Thymus (tissue), 11 donors: ENCODE results near the gene SERPINA4. TPM values are rescaled to one million over a fixed set of nuclear protein-coding genes. Genes with fewer than 3 reads are reported as not detected.
"Not testable (repeated sequence)": the region's sequence is repeated elsewhere in the genome, so short reads cannot be mapped to it uniquely, and the experiment has no call there.

Source experiments
- DNase-seq, 9 donors: peaks; one replicate each; pipeline ENCODE4 v3.0.0-alpha.2; 2013; ENCODE audit warnings: low spot score in 9 of 9, low read depth in 6 of 9, missing footprints in 1 of 9
- H3K27ac ChIP-seq, 2 donors: one replicate each; pipeline ENCODE4 v1.5.1; 2013; ENCODE audit warnings: control low read depth in 1 of 2, low read depth in 1 of 2, low read length in 1 of 2, mild to moderate bottlenecking in 1 of 2, moderate library complexity in 1 of 2
- H3K27me3 ChIP-seq, 2 donors: one replicate each; pipeline ENCODE4 v1.5.1; 2013; ENCODE audit warnings: low read length in 1 of 2; ENCODE audit not compliant: control insufficient read depth in 2 of 2, insufficient read depth in 1 of 2
- H3K36me3 ChIP-seq, 2 donors: one replicate each; pipeline ENCODE4 v1.5.1; 2013; ENCODE audit warnings: low read length in 1 of 2, mild to moderate bottlenecking in 1 of 2, moderate library complexity in 1 of 2; ENCODE audit not compliant: control insufficient read depth in 2 of 2, insufficient read depth in 2 of 2
- H3K4me1 ChIP-seq, 2 donors: one replicate each; pipeline ENCODE4 v1.5.1; 2013; ENCODE audit warnings: low read length in 2 of 2; ENCODE audit not compliant: control insufficient read depth in 2 of 2, insufficient read depth in 2 of 2
- H3K4me3 ChIP-seq, 2 donors: one replicate each; pipeline ENCODE4 v1.5.1; 2013; ENCODE audit warnings: low read length in 2 of 2, control low read depth in 1 of 2, mild to moderate bottlenecking in 1 of 2
- H3K9me3 ChIP-seq, 2 donors: one replicate each; pipeline ENCODE4 v1.5.1; 2013; ENCODE audit warnings: low read length in 1 of 2, mild to moderate bottlenecking in 1 of 2; ENCODE audit not compliant: control insufficient read depth in 2 of 2, insufficient read depth in 1 of 2
- WGBS: extraction: QIAGEN DNeasy Blood & Tissue Kit; methylation state at CpG from one replicate; pipeline ENCODE4 v1.1.7; 2013; 5-methylcytosine and 5-hydroxymethylcytosine counted together
- polyA plus RNA-seq: library from polyadenylated mRNA; stranded (reverse); fragments of 200-250 nt; gene quantifications from one replicate; pipeline ENCODE4 v1.2.3, GENCODE V29; 2013
- total RNA-seq: library from RNA; stranded (reverse); fragments of 120-200 nt; gene quantifications from one replicate; pipeline ENCODE4 v1.2.4, GENCODE V29; 2013
- donor health status: healthy.

SERPINA4 gene
- total and polyA plus RNA-seq, 2 donors = 0.41 to 0.52 TPM

DNA sequence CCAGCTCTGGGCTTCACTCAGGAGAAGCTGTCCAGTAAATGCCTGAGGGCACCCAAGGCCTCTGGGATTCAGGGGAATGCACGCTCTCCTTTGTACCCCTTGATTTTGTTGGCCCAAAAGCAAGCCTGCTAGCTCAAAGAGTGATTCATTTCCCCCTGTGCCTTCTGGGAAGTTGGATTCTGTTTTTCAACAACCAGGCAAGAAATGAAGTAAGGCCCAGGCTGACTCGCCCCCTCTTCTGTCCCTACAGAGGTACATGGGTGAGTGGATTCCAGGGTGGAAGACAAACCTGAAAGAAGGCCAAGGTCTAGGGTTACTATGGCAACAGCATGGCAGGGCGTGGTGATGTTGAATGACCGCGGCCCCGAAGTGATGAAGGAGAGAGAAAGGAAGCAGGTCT lies 10.7 kb downstream of the SERPINA4 start:
- Histone ChIP-seq H3K4me1 (no peaks in the 10 kb centered on the region), H3K9me3 (no peaks in the 10 kb centered on the region), H3K36me3 (no peaks in the 10 kb centered on the region), H3K27me3 (no peaks in the 10 kb centered on the region), H3K4me3 (no peak overlapping the region), H3K27ac (no peak overlapping the region)
- 94% methylated on average over 6 of the region's 6 CpGs for whole genome bisulfite sequencing
- DNase-seq = no peak

DNA sequence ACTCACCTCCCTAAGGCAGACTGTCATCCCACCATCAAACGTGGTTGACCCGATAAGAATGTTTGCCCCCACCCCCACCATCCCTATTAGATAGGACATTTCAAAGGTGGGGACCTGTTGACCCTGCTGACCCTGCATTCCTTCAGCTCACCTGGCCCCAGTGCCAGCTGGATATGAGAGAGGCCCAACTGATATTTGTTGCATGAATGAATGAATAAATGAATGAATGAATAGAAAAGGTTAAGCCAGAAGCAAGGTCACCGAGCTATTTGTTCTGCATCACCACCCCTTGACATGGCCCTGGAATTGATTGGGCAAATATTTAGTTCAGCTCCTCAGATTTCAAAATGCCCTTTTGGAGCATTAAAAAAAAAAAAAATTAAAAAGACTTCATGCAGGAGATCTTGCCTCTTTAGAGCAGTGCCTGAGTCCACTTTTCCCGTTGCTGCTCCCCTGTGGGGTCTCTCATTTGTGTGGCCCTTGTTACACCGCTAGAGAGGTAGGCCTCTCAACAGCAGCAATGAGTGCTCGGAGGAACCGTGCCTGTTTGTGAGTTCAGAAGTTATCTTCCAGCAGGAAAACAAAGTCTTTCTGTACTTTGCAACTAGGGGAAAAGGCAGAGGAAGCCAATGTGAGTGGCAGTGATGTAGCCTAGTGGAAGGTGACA lies 11.5 kb downstream of the SERPINA4 start:
- 86% methylated on average over 7 of the region's 7 CpGs for WGBS
- no peak for DNase-seq
- H3K27ac ChIP-seq = no peak overlapping the region
- H3K27me3 ChIP-seq = no peaks in the 10 kb centered on the region
- H3K36me3 ChIP-seq = no peaks in the 10 kb centered on the region
- H3K9me3 ChIP-seq = no peaks in the 10 kb centered on the region
- H3K4me3 ChIP-seq = no peak overlapping the region
- H3K4me1 ChIP-seq = no peaks in the 10 kb centered on the region

DNA sequence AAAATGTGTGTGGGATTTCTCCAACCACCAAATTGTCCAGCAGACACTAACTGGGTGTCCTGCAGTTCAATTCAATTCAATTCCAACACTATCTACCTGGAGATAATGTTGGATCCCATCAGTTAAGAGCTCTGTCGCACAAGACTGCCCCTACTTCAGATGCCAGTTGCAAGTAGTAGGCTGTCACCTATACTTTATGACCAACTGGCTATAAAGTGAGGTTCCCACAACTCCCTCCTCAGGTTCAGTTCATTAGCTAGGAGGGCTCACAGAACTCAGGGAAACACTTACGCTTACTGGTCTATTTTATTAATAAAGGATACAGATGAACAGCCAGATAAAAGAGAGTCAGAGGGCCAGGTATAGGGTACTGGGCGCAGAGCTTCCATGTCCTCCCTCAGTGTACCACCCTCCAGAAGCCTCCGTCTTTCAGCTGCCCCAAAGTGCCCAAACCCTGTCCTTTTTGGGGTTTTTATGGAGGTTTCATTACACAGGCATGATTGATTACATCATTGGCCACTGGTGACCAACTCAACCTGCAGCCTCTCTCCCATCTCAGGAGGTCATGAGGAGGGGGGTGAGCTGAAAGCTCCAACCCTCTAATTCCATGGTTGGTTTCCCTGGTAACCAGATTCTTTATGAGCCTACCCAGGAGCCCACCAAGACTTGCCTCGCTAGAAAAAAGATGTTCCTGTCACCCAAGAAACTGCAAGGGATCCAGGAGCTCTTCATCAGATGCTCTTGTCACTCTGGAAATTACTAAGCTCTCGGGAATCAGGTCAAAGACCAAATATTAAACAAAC lies 12.4 kb downstream of the SERPINA4 start:
- Histone ChIP-seq H3K27me3 (no peaks in the 10 kb centered on the region), H3K36me3 (no peaks in the 10 kb centered on the region), H3K4me1 (no peaks in the 10 kb centered on the region), H3K4me3 (no peak overlapping the region), H3K9me3 (no peaks in the 10 kb centered on the region), H3K27ac (no peak overlapping the region)
- no peak for DNase-seq
- 89% methylated on average over 6 of the region's 6 CpGs for WGBS

DNA sequence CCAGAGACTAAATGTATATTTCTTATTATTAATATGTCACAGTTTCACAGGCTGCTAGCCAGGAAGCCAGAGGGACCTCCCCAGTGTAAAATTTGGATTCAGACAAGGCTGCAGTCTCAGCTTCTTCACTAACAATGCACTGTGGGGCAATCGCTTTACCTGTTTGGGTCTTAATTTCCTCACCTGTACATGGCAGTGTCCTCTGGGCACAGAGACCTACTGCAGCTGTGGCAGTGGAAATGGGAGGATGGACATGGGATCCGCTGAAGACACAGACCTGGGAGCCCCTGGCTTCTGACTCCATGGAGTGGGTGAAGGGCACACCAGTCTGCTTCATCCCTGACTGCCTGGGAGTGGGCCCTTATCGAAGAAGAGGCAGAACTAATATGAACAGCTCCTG lies 13.1 kb downstream of the SERPINA4 start:
- H3K27ac ChIP-seq = no peak overlapping the region
- DNase-seq = no peak
- H3K4me3 ChIP-seq = no peak overlapping the region
- H3K27me3 ChIP-seq = no peaks in the 10 kb centered on the region
- no peaks in the 10 kb centered on the region for H3K4me1 ChIP-seq
- no peaks in the 10 kb centered on the region for H3K36me3 ChIP-seq
- no peaks in the 10 kb centered on the region for H3K9me3 ChIP-seq
- WGBS = 95% methylated on average over 3 of the region's 3 CpGs

DNA sequence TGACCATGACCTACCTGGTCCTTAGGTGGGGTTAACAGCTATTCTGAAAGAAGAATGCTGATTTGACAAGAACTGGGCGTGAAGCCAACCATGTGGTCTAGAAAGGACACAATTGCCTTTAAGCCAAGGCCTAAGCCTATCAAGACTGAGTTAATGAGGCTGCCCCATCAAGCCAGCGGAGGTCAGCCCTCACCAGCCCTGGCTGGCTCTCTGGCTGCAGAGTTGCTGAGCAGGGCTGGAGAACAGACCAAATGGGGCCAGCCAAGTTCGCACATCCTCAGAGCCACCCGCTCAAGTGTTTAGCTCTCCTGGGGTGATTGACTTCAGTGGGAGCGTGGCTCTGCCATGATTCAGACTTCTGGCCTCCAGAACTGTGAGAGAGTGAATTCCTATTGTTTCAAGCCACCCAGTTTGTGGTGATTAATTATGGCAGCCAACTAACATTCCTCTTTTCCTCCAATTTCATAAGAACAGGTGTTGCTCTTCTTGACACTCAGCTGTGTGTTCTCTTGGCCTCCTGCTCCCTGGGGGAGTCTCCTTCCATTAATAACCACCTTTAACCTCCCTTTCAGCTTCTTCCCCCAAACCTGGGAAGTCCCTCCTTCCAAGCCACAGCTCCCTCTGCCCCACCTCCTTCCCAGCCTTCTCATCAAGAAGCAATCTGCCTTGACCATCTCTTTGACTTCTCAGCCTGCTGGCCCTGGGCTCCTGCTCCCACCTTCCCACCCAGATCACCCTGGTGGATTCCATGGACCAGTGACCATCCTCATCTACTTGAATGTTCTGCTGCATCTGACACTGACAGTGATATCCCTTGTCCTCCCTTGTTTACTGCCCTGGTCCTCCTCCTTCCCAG lies 14.7 kb downstream of the SERPINA4 start:
- no peak for DNase-seq
- Histone ChIP-seq H3K27me3 (no peaks in the 10 kb centered on the region), H3K36me3 (no peaks in the 10 kb centered on the region), H3K9me3 (no peaks in the 10 kb centered on the region), H3K4me1 (no peaks in the 10 kb centered on the region), H3K4me3 (no peak overlapping the region), H3K27ac (no peak overlapping the region)
- whole genome bisulfite sequencing = 79% methylated on average over 5 of the region's 5 CpGs

DNA sequence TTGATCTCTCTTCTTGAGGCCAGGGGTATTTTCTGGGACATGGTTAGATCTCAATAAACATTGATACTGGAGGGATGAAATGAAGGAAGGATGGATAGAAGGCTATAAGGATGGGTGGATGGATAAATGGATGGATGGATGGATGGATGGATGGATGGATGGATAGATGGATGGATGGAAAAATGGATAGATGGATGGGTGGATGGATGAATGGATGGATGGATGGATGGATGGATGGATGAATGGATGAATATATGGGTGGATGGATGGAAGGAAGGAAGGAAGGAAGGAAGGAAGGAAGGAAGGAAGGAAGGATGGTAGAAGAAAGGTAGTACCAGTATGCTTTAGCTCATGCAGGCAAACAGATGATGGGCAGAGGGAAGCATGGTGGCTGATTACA lies 16.2 kb downstream of the SERPINA4 start:
- not testable (repeated sequence) for H3K36me3 ChIP-seq, H3K27ac ChIP-seq, H3K27me3 ChIP-seq, H3K4me1 ChIP-seq, DNase-seq, H3K4me3 ChIP-seq, H3K9me3 ChIP-seq

DNA sequence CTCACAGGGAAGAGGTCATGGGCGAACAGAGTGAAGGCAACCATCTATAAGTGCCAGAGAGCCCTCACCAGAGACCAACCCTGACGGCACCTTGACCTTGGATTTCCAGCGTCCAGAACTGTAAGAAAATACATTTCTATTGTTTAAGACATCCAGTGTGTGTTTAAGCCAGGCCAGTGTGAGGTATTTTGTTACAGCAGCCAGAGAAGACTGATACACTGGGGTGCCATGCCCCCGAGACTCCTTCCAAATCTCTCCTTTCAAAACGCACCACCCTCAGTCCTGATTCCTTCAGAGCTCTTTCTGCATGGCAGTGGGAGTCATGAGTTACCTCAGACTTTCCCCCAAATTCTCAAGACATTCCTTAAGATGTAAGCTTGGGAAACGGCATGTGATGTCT lies 17.5 kb downstream of the SERPINA4 start:
- no peaks in the 10 kb centered on the region for H3K4me1 ChIP-seq
- no peak overlapping the region for H3K27ac ChIP-seq
- H3K4me3 ChIP-seq = no peak overlapping the region
- DNase-seq = no peak
- no peaks in the 10 kb centered on the region for H3K36me3 ChIP-seq
- WGBS = 92% methylated on average over 6 of the region's 6 CpGs
- no peaks in the 10 kb centered on the region for H3K27me3 ChIP-seq
- no peaks in the 10 kb centered on the region for H3K9me3 ChIP-seq

DNA sequence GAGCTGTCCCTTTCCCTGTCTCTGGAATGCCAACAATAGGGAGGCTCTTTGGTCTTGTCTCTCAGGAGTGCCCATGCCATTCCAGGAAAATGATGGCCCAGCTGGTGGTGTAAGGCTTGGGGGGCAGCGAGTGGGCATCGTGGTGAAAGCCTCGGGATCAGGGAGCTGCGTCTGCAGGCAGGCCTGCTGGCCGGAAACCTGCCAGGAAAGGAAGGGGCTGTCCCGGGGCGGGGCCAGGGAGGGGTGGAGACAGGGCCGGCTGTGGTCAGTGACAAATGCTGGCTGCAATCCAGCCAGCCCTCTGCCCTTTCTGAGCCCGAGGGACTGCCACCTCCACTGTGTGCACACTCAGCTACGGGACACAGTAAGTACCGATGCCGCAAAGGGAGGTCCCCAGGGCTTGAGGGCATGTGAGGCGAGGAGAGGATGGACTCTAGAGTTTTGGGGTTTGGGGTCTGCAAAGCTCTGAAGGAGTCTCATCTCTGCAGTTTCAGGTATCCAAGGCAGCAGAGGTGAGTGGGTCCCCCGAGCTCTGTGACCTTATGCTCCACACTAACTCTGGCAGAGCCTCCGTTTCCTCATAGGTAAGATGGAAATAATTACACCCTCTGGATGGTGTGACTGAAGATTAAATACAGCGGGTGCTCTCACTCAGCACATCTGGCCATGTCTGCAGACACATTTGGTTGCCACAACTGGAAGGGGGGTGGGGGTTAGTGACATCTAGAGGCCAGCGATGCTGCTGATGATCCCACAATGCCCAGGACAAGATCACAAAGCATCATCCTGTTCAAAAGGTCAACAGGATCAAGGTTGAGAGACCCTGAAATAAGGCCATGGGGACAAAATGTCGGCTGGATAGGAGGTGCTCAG lies 20.1 kb downstream of the SERPINA4 start, which contains the start of gene SERPINA5:
Gene SERPINA5, plus strand, starts transcription at position 300 of the 873 bp plus-strand sequence. CDS start 5,937 bp downstream, outside the sequence.
- Histone ChIP-seq H3K4me3 (no peak within 1 kb of the TSS), H3K27me3 (no peaks in the 10 kb centered on the region), H3K4me1 (no peaks in the 10 kb centered on the region), H3K27ac (no peak within 1 kb of the TSS), H3K36me3 (no peaks in the 10 kb centered on the region), H3K9me3 (no peaks in the 10 kb centered on the region)
- 46% methylated on average over 18 of the region's 18 CpGs for WGBS
- no peak for DNase-seq
